Measurements from ENCODE around the gene CLEC16A.

Gene CLEC16A

GRCh38 chr16:11020388-11020787 lies 76.0 kb downstream of the CLEC16A start:
- DNase-seq (ENCODE audit: low spot score): no peak

GRCh38 chr16:11020792-11021551 lies 76.6 kb downstream of the CLEC16A start:
- DNase-seq (ENCODE audit: low spot score): no peak

DNA sequence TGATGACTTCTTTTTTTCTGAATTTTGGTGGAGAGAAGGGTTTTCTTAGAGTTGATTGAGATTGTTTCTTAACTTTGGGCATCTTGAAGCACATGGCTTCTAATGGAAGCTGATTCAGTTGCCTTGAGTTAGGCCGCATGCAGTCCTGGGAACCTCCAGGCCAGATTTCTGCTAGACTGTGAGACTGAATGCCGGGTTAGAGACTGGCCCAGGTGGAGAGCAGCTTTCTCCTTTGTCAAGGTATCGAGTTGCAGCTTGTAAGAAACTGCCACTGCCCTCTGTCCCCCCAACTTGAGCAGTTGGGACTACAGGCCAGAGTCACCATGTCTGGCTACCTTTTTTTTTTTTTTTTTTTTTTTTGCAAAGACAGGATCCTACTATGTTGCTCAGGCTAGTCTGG lies 77.6 kb downstream of the CLEC16A start:
- DNase-seq (ENCODE audit: low spot score): no peak

DNA sequence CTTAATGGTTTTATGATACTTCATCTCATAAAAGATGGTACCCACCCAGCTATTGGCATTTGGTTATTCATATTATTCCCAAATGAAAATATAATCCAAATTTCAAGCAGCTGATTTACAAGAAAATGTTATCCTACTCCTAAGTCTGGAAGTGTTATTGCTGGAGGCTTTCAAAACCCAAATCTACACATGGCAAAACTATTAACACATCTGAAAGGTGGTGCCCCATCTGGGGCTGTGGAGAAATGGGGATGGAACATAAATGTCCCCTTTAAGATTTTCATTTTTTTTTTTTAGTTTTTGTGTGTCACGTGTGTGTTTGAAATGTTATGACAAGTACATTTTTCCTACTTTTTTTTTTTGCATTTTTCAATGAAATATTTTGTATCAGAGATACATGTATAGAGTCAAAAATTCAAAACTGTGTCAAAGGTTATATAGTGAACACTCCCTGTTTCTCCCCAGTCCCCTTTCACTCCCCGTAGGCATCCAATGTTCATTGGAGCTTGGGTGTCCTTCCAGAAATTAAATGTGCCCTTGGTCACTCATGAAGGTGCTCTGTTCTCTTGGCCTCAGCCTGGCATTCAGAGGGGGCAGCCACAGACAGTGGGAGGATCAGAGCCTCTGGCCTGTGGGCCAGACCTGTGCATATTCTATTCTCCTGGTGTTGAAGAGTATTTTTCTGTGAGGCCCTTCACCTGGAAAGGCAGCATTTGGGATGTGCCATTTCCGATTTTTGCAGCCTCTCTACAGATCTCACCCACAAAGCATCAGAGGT lies 79.1 kb downstream of the CLEC16A start:
- DNase-seq (ENCODE audit: low spot score): no peak

GRCh38 chr16:11024333-11025053 lies 80.1 kb downstream of the CLEC16A start:
- DNase-seq (ENCODE audit: low spot score): no peak

DNA sequence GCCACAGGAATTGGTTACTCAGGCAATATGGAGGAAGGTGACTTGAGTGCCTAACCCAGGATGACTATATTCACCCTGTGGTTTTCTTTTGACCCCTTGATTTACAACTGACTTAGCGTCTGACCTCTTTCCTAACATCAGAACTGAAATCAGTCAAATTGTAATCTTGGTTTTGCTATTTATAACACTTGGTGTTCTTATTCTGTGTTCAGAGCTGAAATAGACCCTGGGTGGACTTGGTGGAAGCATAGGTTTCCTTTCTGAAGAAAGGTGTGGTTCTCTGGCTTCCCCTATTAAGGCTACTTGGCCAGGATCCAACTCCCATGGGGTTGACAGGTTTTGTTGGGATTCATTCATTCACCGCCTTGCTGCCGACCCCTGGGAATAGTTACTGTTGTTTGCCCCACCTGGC lies 80.8 kb downstream of the CLEC16A start:
- DNase-seq (ENCODE audit: low spot score): no peak

- no peak for DNase-seq (ENCODE audit: low spot score)
These were observed 85.6 kb downstream of the CLEC16A start for GRCh38 chr16:11029948-11030347.

DNA sequence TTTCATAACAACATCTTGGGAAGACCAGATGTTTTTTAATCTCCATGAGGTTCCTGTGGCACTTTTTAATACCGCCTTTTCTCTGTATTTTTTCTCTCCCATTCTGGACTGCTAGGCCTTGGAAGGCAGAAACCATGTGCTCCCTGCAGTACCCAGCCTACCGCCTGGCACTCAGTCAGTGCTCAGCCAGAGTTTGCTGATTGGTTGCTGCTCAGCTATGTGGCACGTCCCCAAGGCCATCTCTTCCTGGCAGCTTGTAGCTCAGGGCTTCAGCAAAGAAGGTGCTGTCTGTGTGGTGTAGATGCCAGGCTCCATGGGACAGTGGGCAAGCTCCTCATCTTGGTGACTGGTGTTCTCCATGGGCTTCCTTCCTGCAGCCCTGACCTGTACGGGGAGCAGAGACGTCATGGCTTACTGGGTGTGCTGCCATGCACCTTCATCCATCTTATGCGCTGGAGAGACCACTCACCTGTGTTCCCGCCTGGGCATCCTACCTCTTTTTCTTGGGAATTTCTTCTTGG lies 86.7 kb downstream of the CLEC16A start:
- DNase-seq (ENCODE audit: low spot score): no peak

- no peak for DNase-seq (ENCODE audit: low spot score)
These were observed 87.9 kb downstream of the CLEC16A start for GRCh38 chr16:11032000-11032921.

- DNase-seq (ENCODE audit: low spot score): no peak
These were observed 88.5 kb downstream of the CLEC16A start for GRCh38 chr16:11032922-11033291.

- no peak for DNase-seq (ENCODE audit: low spot score)
These were observed 89.5 kb downstream of the CLEC16A start for GRCh38 chr16:11033629-11034420.

GRCh38 chr16:11034481-11034931 lies 90.1 kb downstream of the CLEC16A start:
- DNase-seq (ENCODE audit: low spot score): no peak

GRCh38 chr16:11035096-11035495 lies 90.7 kb downstream of the CLEC16A start:
- DNase-seq (ENCODE audit: low spot score): no peak

- DNase-seq (ENCODE audit: low spot score): no peak
These were observed 91.7 kb downstream of the CLEC16A start for GRCh38 chr16:11036040-11036439.

- no peak for DNase-seq (ENCODE audit: low spot score)
These were observed 92.6 kb downstream of the CLEC16A start for GRCh38 chr16:11036868-11037410.

- no peak for DNase-seq (ENCODE audit: low spot score)
These were observed 93.9 kb downstream of the CLEC16A start for GRCh38 chr16:11038305-11038704.

DNA sequence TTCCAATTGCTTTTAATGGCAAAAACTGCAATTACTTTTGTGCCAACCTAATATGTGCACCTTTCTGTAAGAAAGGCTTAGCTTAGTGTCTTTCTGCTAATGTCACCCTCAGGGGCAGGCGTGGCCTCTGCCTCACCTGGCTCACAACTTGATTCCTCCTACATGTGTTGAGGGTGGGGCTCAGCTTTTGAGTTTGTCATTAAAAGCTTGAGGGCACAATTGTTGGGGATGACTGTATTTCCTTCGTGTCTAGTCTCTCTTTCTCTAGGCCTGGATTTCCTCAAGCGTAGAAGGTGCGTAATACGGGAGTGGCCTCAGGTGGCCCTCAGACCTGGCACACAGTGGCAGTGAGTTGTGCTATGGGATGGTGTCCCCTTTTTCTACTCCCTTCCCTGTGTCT lies 94.4 kb downstream of the CLEC16A start:
- no peak for DNase-seq (ENCODE audit: low spot score)

- DNase-seq (ENCODE audit: low spot score): no peak
These were observed 95.4 kb downstream of the CLEC16A start for GRCh38 chr16:11039726-11040125.

GRCh38 chr16:11042191-11042590 lies 97.8 kb downstream of the CLEC16A start:
- DNase-seq (ENCODE audit: low spot score): no peak

GRCh38 chr16:11045441-11045840 lies 101.1 kb downstream of the CLEC16A start:
- DNase-seq (ENCODE audit: low spot score): no peak
